ENCODE data around the gene OR6X1. TPM values are rescaled to one million over a fixed set of nuclear protein-coding genes. Genes with fewer than 3 reads are reported as not detected.

The OR6X1 gene
- total and polyA plus RNA-seq, 9 of the 15 experiments (the other 6 are each of a cell fraction or from before 2014, with no cell fraction given): not detected

DNA sequence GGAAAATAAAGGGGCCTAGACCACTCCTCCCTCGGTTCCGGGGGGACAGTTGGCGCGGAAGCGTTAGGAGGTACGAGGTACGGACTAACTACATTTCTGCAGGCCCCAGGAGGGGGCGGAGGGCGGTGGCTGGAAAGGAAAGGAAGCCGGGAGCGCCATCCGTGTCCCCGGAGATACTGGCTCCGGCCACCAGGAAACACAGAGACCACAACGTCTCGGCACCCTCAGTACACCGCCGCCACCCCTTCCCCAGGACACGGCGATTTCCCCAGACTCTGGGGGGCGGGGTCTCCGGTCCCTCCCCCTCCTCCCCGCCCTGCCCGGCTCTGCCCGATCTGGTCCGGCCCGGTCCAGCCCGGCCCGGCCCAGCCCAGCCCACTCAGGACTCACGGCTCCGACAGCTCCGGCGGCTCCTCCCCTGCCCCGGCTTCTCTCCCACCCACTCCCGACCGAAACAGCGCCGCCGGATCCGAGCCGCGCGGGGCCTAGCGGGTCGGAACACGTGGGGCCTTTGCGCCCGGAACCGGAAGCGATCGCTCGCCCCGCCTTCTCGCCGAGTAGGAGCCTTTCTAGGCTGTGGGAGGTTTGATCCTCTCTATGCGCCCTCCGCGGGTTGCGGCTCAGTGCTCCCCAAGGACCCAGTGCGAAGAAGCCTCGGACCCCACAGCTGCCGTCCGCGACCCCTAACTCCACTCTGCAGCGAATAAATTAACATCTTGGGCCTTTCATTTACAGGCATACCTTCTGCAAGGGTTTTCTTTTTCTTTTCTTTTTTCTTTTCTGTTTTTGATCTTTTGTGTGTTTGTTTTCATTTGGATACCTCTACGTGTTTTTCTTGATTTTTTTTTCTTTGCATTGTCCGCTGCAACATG lies 12.9 kb downstream of the OR6X1 start, which contains the start of gene ZNF202 (continued):
- TF ChIP-seq FOXA3 (CRISPR knock-in tag; conservative IDR thresholded peaks at IDR 0.05 in 1 of 2, IDR thresholded peaks at IDR 0.05 in 1 of 2) (no peak), YBX1 (IDR thresholded peaks at IDR 0.05) (no peak), THRAP3 (IDR thresholded peaks at IDR 0.05; ENCODE audit: borderline replicate concordance) (no peak), GTF2A2 (tag; IDR thresholded peaks at IDR 0.05) (no peak), RNF2 (IDR thresholded peaks at IDR 0.05) (no peak; the same call in 1 of the 2 replicates), ZNF444 (CRISPR knock-in tag; IDR thresholded peaks at IDR 0.05) (no peak), CCNT2 (IDR thresholded peaks at IDR 0.05; ENCODE audit: borderline replicate concordance, extremely low read depth, insufficient read length, low read depth, low read length) (peak; percentile 56), POLR2AphosphoS2 (IDR thresholded peaks at IDR 0.05; ENCODE audit: low read length) (no peak), TAF9B (IDR thresholded peaks at IDR 0.05; ENCODE audit: partially characterized antibody) (no peak), CC2D1A (IDR thresholded peaks at IDR 0.05) (no peak), ZFP30 (CRISPR knock-in tag; IDR thresholded peaks at IDR 0.05; ENCODE audit: borderline replicate concordance) (no peak), U2AF2 (optimal IDR thresholded peaks at IDR 0.05; ENCODE audit: low read depth, low read length) (no peak), NCOA6 (IDR thresholded peaks at IDR 0.05) (no peak), KDM1A (IDR thresholded peaks at IDR 0.05) (no peak), ARID1B (IDR thresholded peaks at IDR 0.05) (no peak)
- TF ChIP-seq, protein P1, sequence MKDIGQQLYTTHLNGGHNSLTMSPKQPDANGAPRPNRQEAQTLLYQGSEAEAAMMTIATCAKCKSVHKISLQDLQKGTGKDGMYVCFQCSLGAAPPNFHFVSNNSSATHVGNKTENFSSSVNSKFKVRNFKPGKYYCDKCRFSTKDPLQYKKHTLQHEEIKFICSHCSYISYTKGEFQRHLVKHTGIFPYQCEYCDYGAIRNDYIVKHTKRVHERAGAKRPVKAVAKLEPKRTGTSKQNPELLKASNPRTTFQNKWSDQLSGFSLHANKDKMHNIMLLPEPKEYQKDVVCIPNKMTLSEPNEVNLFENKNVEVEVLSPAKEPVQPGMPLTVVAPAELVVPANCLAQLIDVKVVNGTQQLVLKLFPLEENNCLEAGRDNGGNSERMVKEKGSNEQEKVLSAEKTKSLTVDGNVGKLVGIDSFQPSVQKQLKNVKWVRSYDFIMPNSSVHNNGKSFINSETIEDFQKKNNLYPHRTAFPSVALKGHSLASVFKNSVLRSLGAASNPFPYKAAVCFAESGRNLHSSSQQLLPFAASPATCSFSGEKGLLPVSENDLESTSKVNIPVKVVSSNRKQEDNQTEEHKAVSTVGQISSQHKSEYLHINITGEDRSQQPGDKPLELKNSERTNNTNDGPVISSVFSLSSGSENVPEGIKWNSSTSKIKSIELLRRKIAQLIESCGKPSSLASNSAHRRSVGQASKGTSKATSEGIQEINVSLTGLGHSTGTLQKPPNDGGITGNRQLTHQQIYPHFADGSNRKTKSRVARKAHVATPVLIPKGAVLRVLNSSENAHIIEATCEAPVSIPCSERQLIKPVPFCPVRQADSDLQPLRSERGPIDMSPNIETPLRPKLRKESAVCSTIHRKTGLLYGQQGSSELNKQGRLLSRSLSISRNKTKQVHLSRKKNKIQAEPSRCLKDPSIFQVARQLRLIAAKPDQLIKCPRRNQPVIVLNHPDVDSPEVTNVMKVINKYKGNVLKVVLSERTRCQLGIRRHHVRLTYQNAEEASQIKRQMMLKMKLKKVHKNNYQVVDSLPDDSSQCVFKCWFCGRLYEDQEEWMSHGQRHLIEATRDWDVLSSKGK (CRISPR knock-in tag; IDR thresholded peaks at IDR 0.05): no peak
- TF ChIP-seq, protein P2, sequence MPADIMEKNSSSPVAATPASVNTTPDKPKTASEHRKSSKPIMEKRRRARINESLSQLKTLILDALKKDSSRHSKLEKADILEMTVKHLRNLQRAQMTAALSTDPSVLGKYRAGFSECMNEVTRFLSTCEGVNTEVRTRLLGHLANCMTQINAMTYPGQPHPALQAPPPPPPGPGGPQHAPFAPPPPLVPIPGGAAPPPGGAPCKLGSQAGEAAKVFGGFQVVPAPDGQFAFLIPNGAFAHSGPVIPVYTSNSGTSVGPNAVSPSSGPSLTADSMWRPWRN (IDR thresholded peaks at IDR 0.05; ENCODE audit: low read depth): no peak
- TF ChIP-seq, protein P3, sequence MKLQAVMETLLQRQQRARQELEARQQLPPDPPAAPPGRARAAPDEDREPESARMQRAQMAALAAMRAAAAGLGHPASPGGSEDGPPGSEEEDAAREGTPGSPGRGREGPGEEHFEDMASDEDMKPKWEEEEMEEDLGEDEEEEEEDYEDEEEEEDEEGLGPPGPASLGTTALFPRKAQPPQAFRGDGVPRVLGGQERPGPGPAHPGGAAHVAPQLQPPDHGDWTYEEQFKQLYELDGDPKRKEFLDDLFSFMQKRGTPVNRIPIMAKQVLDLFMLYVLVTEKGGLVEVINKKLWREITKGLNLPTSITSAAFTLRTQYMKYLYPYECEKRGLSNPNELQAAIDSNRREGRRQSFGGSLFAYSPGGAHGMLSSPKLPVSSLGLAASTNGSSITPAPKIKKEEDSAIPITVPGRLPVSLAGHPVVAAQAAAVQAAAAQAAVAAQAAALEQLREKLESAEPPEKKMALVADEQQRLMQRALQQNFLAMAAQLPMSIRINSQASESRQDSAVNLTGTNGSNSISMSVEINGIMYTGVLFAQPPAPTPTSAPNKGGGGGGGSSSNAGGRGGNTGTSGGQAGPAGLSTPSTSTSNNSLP (IDR thresholded peaks at IDR 0.05; ENCODE audit: borderline replicate concordance, low read depth, low read length): no peak
- TF ChIP-seq, protein P4, sequence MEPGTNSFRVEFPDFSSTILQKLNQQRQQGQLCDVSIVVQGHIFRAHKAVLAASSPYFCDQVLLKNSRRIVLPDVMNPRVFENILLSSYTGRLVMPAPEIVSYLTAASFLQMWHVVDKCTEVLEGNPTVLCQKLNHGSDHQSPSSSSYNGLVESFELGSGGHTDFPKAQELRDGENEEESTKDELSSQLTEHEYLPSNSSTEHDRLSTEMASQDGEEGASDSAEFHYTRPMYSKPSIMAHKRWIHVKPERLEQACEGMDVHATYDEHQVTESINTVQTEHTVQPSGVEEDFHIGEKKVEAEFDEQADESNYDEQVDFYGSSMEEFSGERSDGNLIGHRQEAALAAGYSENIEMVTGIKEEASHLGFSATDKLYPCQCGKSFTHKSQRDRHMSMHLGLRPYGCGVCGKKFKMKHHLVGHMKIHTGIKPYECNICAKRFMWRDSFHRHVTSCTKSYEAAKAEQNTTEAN (CRISPR knock-in tag; IDR thresholded peaks at IDR 0.05): no peak
- TF ChIP-seq, protein P5, sequence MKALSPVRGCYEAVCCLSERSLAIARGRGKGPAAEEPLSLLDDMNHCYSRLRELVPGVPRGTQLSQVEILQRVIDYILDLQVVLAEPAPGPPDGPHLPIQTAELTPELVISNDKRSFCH (CRISPR knock-in tag; IDR thresholded peaks at IDR 0.05): no peak
- TF ChIP-seq, protein P5 (tag; IDR thresholded peaks at IDR 0.05): no peak

Data from K562 (cell line).